CD1c-positive myeloid dendritic cell (primary cell): ENCODE data around the gene ADGRB2.

Experiments used
- DNase-seq: peaks from one replicate; pipeline ENCODE4 v3.0.0-alpha.2; 2016; ENCODE audit errors: extremely low spot score

The ADGRB2 gene

DNA sequence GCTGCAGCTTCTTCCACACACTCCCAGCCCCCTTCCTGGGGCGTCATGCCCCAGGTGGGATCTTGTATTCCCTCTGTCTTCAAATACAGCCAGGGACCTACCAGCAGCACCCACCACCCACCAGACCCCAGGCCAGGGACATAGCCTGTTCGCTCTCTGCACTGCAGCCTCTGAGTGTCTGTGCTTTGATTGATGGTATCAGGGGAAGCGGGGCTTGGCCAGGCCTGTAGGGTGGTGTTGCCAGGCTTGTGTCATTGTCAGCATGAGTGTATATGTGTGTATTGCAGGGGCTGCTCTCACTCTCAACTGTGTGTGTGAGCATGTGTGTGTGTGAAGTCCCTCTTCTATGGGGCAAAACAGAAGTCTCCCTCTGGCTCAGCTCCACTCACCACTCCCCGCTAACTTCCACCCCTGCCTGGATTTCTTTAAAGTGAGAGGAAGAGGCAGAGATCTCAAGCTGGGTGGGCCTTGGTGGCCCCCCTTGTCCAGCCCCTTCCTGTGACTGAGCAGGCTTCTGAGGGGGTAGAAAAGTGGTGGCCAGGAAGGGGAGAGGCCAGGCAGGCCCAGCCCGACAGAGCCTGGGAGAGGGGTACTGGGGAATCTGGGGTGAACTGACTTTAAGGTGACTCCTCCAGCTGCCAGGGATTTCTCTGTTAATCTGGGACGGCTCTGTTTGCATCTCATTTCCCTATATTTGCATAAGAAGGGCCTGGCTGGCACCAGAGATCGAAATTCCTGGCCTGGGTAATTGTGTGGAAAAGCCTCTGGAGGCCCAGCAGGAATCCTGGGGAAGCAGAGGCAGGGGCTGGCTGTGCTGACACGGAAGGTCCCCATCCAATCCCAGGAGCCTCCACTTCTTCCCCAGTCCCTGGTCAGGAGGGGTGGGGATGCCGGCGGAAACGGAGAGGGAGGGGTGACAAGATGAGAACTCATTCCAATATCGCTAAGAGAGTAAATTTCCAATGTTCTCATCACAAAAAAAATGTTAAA, 18.6 kb upstream of the ADGRB2 start:
- DNase-seq: no peak

DNA sequence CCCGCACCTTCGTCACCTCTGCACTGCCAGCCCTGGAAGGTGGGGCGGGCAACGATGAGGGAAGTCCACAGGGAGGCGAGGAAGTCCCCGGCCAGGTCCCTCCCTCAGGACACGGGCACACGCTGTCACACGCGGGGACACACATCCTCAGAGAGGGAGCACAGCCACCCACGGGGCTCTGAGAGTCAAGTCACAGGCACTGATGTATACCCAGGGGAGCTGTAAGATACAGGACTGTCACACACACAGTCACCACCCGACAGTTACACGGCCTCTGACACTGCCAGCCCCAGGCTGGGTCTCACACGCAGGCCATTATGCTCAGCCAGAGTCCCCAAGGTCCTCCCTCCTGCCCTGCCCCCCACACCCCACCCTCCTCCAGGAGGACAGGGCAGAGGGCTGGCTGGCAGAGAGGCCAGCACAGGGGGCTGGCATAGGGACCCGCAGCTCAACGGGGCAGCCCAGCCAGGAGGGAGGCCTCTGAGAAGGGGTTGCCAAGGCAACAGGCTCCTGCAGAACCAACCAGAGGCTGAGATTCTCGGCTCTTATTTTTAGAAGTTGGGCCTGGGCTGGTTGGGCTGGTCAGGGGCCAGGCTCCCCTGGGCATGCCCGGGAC, 17.7 kb upstream of the ADGRB2 start:
- no peak for DNase-seq

GRCh38 chr1:31781138-31781755, 17.1 kb upstream of the ADGRB2 start:
- DNase-seq: no peak

- no peak for DNase-seq
Measured at GRCh38 chr1:31780632-31781031, 16.5 kb upstream of the ADGRB2 start.

GRCh38 chr1:31779687-31780086, 15.5 kb upstream of the ADGRB2 start:
- DNase-seq: no peak

- DNase-seq: no peak
Measured at GRCh38 chr1:31778763-31779488, 14.8 kb upstream of the ADGRB2 start.

GRCh38 chr1:31776516-31776915, 12.4 kb upstream of the ADGRB2 start:
- no peak for DNase-seq

- DNase-seq: peak; percentile 56
Measured at GRCh38 chr1:31776032-31776431, 11.9 kb upstream of the ADGRB2 start.

DNA sequence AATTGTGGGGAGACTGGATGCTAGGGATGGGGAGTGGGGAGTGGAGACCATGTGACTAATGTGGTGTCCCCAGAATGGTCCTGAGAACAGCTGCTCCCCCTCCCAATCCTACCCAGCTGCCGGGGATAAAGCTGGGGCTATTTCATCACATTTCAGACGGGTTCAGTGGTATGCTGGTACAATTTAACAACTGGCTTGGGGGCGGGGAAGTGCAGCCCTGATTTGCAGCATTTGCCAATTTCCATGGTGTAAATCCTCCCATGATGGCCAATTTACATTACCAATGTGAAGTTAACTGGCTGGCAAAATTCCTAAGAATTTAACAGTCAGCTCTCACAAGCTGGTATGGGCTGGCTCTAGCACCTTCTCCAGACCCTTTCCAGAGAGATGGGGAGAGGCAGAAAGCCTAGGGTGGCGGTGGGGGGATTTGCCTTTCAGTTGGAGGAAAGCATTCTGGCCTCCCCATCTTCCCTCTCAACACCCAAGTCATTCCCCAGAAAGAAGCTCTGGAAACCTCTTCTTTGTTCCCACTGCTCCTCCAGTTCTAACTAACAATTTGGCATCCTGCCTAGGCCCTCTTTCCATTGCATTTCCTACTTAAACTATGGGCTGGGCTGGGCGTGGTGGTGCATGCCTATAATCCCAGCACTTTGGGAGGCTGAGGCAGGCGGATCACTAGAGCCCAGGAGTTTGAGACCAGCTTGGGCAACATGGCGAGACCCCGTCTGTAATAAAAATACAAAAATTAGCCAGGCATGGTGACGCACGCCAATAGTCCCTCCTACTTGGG, 11.3 kb upstream of the ADGRB2 start:
- no peak for DNase-seq

GRCh38 chr1:31774495-31774894, 10.4 kb upstream of the ADGRB2 start:
- DNase-seq: no peak

DNA sequence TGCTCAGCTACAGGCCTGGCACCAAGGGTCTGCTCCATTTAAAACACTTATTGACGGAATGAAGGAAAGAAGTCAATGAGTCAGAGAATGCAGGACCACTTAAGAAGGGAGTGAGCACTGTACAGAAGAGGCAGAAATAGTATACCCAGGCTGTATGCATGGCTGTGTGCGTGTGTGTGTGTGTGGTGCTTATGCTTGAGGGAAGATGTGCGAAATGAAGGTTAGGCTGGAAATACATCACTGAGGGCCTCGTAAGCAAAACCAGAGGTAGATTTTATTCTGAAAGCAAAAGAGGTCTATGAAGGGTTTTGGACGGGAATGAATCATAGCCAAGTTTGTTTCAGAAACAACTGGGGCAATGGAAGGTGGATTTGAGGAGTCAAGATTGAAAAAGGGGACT, 9.7 kb upstream of the ADGRB2 start:
- DNase-seq: no peak

DNA sequence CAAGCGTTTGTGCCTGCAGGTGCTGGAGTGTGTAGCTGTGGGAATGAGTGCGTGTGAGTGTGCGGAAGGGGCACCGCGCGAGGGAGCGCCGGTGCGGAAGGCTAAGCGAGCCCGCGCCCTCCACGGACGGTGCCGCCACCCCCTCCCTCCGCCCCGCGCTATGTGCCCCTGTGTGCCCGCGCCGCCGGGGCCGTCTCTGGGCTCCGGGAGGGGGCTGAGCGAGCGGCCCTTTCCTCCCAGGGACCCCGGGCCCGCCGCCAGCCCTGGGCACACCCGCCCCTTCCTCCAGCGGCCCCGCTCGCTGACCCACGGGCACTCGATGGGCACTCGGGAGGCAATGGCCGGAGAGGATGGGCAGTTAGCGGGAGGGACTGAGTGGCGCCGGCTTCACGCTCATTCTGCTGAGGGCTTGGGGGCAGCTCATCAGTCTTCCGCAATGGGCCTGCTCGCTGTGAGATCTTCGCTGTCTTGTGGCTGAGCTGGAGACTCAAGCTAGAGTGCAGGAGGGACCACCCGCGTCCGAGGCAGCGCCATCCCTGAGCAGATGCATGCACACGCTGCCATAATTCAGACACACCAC, 8.6 kb upstream of the ADGRB2 start:
- no peak for DNase-seq

- DNase-seq: peak; percentile 46
Measured at GRCh38 chr1:31771891-31772668, 7.9 kb upstream of the ADGRB2 start.

- DNase-seq: no peak
Measured at GRCh38 chr1:31769720-31770390, 5.7 kb upstream of the ADGRB2 start.

DNA sequence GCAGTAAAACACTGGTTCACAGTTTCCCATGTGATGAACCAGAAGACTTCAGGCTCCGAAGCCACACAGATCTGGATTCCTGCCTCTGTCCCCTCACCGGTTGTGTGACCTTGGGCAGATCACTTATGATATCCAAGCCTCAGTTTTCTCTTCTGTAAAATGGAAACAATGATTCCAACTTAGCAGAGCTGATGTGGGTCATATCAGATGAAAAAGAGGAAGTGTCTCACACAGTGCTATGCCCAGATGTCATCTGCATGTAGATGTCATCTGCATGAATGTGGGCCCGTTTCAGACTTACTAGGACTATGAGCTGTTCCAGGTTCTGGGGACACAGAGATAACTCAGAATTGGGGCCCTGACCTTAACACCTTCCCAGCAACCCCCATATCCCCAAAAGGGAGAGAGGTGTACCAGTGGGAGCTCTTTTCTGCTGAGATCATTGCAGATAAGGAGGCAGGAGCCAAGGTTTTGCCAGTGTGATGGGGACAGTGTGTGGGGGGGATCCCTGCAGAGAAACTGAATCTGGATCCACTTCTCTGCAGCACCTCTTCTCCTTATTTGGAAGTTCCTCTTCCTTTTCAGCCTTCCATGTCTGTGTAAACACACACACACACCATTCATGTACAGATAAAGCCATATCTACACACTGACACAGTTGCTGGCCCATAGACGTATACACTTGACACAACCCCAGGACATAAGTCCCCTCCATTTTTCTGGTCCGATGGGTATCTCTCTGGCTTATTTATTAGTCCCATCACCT, 5.0 kb upstream of the ADGRB2 start:
- DNase-seq: peak; percentile 41

DNA sequence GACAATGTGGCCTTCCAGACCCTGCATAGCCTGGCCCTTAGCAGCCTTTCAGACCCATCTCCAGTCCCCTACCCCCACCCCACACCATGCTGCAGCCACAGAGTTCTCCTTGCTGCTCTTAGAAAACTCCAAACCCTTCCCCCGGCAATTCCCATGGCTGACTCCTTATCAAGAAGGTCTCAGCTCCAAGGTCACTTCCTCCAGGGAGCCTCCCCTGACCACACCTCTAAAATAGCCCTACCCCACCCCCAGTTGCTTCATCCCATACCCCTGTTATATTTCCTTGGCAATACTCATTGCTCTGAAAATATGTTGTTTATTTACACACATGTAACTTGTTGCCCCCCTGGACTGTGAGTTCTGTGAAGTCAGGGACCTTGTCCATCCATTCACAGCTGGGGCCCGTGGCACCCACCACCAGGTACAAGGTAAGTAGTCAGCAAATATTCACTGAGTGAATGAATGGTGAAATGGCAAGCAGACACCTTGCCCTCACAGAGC, 4.3 kb upstream of the ADGRB2 start:
- DNase-seq: no peak

DNA sequence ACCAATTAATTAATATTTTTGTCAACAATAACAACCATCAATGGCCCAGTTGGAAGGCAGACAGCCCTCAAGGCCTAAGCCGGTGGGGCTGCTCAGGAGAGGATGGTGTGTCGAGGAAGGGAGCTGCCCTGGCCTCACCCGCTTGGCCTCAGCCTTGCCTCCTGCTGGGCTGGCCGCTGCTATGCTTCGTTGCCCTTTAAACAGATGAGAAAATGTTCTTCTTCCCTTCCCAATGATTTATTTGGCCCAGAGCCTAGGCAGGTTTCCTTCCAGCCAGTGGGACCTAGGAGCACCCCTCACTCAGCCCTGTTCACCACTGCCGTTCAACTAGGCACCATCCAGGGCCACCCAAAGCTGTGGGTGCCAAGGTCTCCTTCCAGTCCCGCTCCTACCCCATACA, 3.1 kb upstream of the ADGRB2 start:
- no peak for DNase-seq

- DNase-seq: no peak
Measured at GRCh38 chr1:31765516-31765915, 1.4 kb upstream of the ADGRB2 start.
